ENCODE measurements around the gene CCS. TPM values are rescaled to one million over a fixed set of nuclear protein-coding genes. Genes with fewer than 3 reads are reported as not detected.

Gene CCS
- total RNA-seq, 6 experiments from 2014 or later, result 22.6 to 54.2 (median 34.3) TPM

- ATAC-seq, result no peak
- Histone ChIP-seq H3K27me3 (no peaks in the 10 kb centered on the region), H3K9me3 (no peaks in the 10 kb centered on the region), H3K4me1 (peaks cover 0 to 5% (median 0%) of the 10 kb centered on the region in 4 donors), H3K4me3 (no peak overlapping the region), H3K36me3 (no peaks in the 10 kb centered on the region), H3K27ac (no peak overlapping the region)
- DNase-seq, result no peak
- WGBS (ENCODE audit: insufficient coverage, low coverage, low lambda C conversion rate, missing lambda C conversion rate), result 57% methylated on average over 5 of the region's 5 CpGs
- no peak for TF ChIP-seq POLR2A (IDR thresholded peaks at IDR 0.05)
- TF ChIP-seq CTCF (IDR thresholded peaks at IDR 0.05), result no peak
- intact Hi-C loops (cut with DNase I), result no loop called here
These were observed 22.7 kb upstream of the CCS start for GRCh38 chr11:66570079-66570849.

- ATAC-seq, result no peak
- WGBS (ENCODE audit: insufficient coverage, low coverage, low lambda C conversion rate, missing lambda C conversion rate), result 60% methylated on average over 2 of the region's 2 CpGs
- intact Hi-C loops (cut with DNase I), result no loop called here
These were observed 22.2 kb upstream of the CCS start for GRCh38 chr11:66570850-66571180.

DNA sequence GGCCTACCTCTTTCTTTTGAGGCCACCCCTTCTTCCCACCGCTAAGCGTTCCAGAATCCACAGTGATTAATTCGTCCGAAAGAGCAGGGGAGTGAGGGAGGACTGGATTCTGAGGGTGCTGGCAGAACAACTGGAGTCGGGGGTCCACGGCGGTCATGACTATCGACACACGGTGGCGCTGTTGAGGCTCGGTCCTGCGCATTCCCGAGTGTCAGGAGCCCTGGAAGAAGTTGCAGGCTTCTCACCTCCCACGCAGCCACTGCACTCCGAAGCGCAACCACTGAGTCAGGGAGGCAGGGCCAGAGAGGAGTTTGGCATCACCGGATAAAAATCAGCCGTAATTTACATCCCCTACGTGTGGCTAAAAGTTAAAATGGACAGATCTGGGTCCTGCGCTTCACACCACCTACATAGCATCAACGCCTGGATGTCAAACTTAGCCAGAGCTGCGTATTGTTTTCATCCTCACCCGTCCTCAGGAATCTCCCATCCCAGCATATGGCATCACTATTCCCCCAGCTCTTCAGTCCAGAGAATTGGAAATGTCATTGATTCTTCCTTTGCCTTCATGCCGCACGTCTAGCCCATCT, 13.9 kb upstream of the CCS start:
- Histone ChIP-seq H3K4me1 (peaks cover 0 to 7% (median 0%) of the 10 kb centered on the region in 4 donors), H3K27ac (no peak overlapping the region), H3K9me3 (no peaks in the 10 kb centered on the region), H3K4me3 (no peak overlapping the region), H3K27me3 (no peaks in the 10 kb centered on the region), H3K36me3 (no peaks in the 10 kb centered on the region)
- peak; percentile 75 to 81 (median 79) for DNase-seq
- intact Hi-C loops (cut with DNase I), result loop anchor here in 1 of 2 donors (5.0 kb wide), 1 partner anchor 98 kb away; the partner anchor contains the start of gene RBM4B
- WGBS (ENCODE audit: insufficient coverage, low coverage, low lambda C conversion rate, missing lambda C conversion rate), result 22% methylated on average over 20 of the region's 25 CpGs
- ATAC-seq, result peak; percentile 94 to 99 (median 98)
- no peak for TF ChIP-seq POLR2A (IDR thresholded peaks at IDR 0.05)
- TF ChIP-seq CTCF (IDR thresholded peaks at IDR 0.05), result peak; percentile 82 to 88 (median 83)

More at GRCh38 chr11:66570850-66571180, 22.2 kb upstream of the CCS start:
- TF ChIP-seq CTCF (IDR thresholded peaks at IDR 0.05), result no peak
- TF ChIP-seq POLR2A (IDR thresholded peaks at IDR 0.05), result no peak
- Histone ChIP-seq H3K4me3 (no peak overlapping the region), H3K27me3 (no peaks in the 10 kb centered on the region), H3K4me1 (peaks cover 0 to 5% (median 0%) of the 10 kb centered on the region in 4 donors), H3K36me3 (no peaks in the 10 kb centered on the region), H3K27ac (no peak overlapping the region), H3K9me3 (no peaks in the 10 kb centered on the region)
- no peak for DNase-seq

DNA sequence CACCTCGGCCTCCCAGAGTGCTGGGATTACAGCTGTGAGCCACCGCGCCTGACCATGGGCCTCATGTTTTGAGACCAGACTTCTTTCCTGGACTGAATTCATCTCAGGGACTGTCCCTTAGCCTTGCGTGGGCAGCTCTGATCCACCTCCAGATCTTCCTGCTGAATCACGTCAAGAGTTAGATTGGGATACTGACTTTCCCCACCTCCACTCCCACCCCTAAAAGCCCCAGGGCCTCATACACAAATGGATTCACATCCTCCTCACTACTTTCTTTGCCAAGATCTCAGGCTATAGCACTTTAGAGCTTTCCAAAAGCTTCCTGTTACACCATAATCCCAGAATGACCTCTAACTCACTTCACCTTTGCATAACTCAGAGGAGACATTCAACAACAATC, 12.2 kb upstream of the CCS start:
- no peak for DNase-seq
- Histone ChIP-seq H3K27me3 (no peaks in the 10 kb centered on the region), H3K36me3 (no peaks in the 10 kb centered on the region), H3K9me3 (no peaks in the 10 kb centered on the region), H3K4me3 (no peak overlapping the region), H3K4me1 (peaks cover 0 to 7% (median 0%) of the 10 kb centered on the region in 4 donors), H3K27ac (no peak overlapping the region)
- no peak for ATAC-seq
- 89% methylated on average over 4 of the region's 5 CpGs for WGBS (ENCODE audit: insufficient coverage, low coverage, low lambda C conversion rate, missing lambda C conversion rate)
- TF ChIP-seq POLR2A (IDR thresholded peaks at IDR 0.05) (no peak), CTCF (IDR thresholded peaks at IDR 0.05) (no peak)
- intact Hi-C loops (cut with DNase I), result loop anchor here in 1 of 2 donors (5.0 kb wide), 1 partner anchor 101 kb away; no protein-coding TSS in a partner anchor

Data from right lobe of liver (tissue), 6 donors.